NB4 (cell line): Measurements from ENCODE around the gene DDX39A.
"Not testable (repeated sequence)": the region's sequence is repeated elsewhere in the genome, so short reads cannot be mapped to it uniquely, and the experiment has no call there.

Experiments
- DNase-seq: peaks from one replicate; pipeline ENCODE4 v3.0.0; 2010; ENCODE audit warnings: low read depth
- H3K4me3 ChIP-seq: one replicate; pipeline ENCODE4 v1.5.1; 2011; ENCODE audit warnings: mild to moderate bottlenecking, low read depth, low read length, moderate library complexity
- MYC ChIP-seq: IDR thresholded peaks from 2 replicates; pipeline ENCODE4 v1.6.1; 2011; ENCODE audit warnings: low read depth, low read length
- POLR2A ChIP-seq: IDR thresholded peaks from 2 replicates; pipeline ENCODE4 v1.6.1; 2011; ENCODE audit warnings: mild to moderate bottlenecking; ENCODE audit not compliant: insufficient read length; ENCODE audit errors: extremely low read depth
- TF ChIP-seq, protein P1 (sequence below): IDR thresholded peaks from 2 replicates; pipeline ENCODE4 v1.6.1; 2011; ENCODE audit warnings: low read depth, low read length
- TF ChIP-seq, protein P2 (sequence below): IDR thresholded peaks from one replicate; pipeline ENCODE4 v1.5.1; 2012; ENCODE audit warnings: low read depth, low read length

The DDX39A gene

DNA sequence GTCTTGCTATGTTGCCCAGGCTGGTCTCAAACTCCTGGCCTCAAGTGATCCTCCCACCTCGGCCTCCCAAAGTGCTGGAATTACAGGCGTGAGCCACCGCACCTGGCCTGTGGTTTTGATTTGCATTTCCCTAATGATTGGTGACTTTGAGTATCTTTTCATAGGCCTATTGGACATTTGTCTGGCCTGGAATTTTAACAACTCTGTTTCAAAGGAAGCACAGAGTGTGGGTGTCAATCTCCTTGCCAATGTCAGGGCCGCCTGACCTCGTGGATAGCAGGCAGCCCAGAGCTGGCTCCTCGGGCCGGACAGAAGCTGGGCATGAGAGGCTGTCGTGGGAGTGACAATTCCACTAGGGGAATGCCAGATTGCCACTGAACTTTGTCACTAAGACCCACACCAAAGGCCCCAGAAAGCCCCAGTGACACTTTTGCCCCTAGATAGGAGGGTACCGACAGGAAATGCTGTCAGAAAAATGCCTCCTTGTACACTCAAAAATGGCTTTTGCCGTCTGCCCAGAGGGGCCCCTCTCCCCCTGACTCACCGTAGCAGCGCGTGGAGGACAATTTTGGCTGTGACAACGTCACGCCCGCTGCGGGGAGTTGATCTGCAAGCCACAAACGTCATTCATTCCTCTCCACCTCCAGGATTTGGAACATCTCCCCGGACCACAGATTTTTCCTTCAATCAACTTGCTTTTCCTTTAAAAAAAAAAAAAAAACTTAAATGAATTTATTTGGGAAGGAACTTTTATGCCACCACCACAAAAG is 49.6 kb downstream of the DDX39A start:
- no peak for TF ChIP-seq POLR2A
- TF ChIP-seq, protein P1, sequence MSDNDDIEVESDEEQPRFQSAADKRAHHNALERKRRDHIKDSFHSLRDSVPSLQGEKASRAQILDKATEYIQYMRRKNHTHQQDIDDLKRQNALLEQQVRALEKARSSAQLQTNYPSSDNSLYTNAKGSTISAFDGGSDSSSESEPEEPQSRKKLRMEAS, result no peak
- no peak for TF ChIP-seq MYC
- TF ChIP-seq, protein P2, sequence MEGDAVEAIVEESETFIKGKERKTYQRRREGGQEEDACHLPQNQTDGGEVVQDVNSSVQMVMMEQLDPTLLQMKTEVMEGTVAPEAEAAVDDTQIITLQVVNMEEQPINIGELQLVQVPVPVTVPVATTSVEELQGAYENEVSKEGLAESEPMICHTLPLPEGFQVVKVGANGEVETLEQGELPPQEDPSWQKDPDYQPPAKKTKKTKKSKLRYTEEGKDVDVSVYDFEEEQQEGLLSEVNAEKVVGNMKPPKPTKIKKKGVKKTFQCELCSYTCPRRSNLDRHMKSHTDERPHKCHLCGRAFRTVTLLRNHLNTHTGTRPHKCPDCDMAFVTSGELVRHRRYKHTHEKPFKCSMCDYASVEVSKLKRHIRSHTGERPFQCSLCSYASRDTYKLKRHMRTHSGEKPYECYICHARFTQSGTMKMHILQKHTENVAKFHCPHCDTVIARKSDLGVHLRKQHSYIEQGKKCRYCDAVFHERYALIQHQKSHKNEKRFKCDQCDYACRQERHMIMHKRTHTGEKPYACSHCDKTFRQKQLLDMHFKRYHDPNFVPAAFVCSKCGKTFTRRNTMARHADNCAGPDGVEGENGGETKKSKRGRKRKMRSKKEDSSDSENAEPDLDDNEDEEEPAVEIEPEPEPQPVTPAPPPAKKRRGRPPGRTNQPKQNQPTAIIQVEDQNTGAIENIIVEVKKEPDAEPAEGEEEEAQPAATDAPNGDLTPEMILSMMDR, result no peak
- DNase-seq, result peak; percentile 50

DNA sequence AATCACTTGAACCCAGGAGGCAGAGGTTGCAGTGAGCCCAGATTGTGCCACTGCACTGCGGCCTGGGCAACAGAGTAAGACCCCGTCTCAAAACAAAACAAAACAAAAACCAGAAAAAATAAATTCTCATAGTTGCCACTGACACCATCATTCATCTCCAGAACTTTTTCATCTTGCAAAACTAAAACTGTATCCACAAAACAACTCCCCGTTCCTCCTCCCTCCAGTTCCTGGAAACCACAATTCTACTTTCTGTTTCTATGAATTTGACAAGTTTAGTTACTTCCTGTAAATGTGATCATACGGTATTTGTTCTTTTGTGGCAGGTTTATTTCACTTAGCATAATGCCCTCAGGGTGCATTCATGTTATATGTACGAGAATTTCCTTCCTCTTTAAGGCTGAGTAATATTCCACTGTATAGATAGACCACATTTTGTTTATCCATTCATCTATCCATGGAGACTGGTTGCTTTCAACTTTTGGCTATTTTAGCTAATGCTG is 51.1 kb downstream of the DDX39A start:
- peak; percentile 62 for DNase-seq
- TF ChIP-seq, protein P1, result no peak
- H3K4me3 ChIP-seq, result no peak overlapping the region

More for the DNA sequence above, 49.6 kb downstream of the DDX39A start:
- H3K4me3 ChIP-seq, result no peak overlapping the region

DNA sequence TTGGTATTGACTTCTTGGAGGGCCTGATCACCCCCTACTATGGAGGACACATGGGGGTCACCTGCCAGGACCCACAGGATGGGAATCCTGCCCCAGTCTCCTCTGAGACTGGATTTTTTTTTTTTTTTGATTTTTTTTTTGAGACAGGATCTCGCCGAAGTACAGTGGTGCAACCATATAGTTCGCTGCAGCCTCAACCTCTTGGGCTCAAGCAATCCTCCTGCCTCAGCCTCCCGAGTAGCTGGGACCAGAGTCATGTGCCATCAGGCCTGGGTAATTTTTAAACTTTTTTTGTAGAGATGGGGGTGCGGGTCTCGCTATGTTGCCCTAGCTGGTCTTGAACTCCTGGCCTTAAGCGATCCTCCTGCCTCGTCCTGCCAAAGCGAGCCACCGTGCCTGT is 52.1 kb downstream of the DDX39A start:
- H3K4me3 ChIP-seq, result no peak overlapping the region
- TF ChIP-seq, protein P2, result no peak
- TF ChIP-seq MYC (no peak), POLR2A (no peak)
- TF ChIP-seq, protein P1, result no peak
- DNase-seq, result no peak

DNA sequence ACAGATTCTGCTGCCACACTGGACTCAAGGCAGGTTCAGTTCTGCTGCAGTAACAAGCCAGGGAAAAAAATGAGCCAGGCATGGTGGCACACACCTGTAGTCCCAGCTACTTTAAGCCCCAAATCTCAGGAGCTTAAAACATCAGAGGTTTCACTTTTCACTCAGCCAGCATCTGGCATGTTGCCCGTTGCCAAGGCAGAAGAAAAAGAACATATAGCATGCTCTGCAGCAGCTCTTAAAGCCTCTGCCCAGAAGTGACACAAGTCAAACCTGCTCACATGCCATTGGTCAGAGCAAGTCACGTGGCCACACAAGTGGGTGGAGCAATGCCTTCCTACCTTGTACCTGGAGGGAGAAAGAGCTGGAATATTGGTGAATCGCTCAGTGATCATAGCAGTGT is 52.6 kb downstream of the DDX39A start:
- H3K4me3 ChIP-seq, result no peak overlapping the region
- TF ChIP-seq, protein P2, result no peak
- TF ChIP-seq, protein P1, result peak; percentile 97
- DNase-seq, result peak; percentile 52

DNA sequence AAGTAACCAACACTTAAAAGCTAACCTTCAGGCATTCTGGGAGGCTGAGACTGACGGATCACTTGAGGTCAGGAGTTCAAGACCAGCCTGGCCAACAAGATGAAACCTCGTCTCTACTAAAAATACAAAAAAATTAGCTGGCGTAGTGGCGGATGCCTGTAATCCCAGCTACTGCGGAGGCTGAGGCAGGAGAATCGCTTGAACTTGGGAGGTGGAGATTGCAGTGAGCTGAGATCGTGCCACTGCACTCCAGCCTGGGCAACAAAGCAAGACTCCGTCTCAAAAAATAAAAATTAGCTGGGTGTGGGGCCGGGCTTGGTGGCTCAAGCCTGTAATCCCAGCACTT is 55.1 kb downstream of the DDX39A start:
- not testable (repeated sequence) for H3K4me3 ChIP-seq, DNase-seq

DNA sequence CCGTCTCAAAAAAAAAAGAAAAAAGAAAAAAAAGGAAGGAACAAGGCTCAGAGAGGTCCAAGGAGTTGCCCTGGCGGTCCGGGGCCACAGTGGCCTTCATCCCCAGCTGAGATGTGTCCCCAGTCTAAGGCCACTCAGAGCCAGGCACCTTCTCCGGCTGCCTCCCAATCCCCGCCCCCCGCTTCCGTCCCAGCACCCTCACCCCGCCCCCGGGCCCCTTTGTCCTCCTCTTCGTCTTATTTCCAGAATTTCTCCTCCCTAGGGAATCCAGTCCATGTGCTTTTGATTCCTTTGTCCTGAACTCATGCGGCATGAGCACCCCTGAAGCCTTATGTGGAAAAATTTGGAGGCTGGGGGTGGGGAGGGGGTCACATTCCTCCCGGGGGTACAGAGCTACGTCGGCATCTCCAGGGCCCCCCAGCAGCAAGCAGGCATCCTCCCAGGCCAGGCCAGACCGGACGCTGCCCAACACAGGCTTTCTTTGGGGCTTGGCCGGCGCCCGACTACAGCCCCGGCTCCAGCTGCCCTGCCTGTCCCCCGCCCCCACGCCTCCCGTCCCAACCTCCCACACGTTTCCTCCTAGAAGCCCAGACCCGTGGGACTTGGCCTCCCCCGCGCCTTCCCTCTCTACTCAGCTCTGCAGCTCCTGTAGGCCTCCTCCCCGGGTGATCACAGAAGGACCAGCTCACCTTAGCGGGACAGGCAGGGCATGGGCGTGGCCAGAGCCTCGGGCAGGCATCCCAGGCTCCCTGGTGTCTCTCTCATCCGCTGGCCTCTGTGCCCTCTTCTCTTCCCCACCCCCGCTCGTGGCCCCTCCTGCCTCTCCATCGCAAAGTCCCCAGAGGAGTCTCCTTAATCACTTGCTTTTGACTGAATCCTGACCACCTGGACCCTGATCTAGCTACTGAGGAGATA is 55.7 kb downstream of the DDX39A start:
- TF ChIP-seq MYC (peak; percentile 47; the same call in 1 of the 2 replicates), POLR2A (no peak)
- TF ChIP-seq, protein P1, result 0 out of 2 replicates have a peak, but pooled peaks have one; percentile 7
- TF ChIP-seq, protein P2, result no peak
- peak; percentile 90 for DNase-seq
- H3K4me3 ChIP-seq, result no peak overlapping the region
